ENCODE measurements around the gene LBH. TPM values are rescaled to one million over a fixed set of nuclear protein-coding genes. Genes with fewer than 3 reads are reported as not detected.

LBH gene
- total RNA-seq, 4 donors from 2014 or later = 62.3 to 509 (median 348) TPM

GRCh38 chr2:30269771-30270145 is 38.4 kb downstream of the LBH start:
- H3K27me3 ChIP-seq = no peaks in the 10 kb centered on the region
- TF ChIP-seq POLR2A (IDR thresholded peaks at IDR 0.05) (no peak), EP300 (IDR thresholded peaks at IDR 0.05) (no peak), POLR2AphosphoS5 (IDR thresholded peaks at IDR 0.05) (no peak)
- H3K4me1 ChIP-seq = peaks cover 0 to 27% (median 14%) of the 10 kb centered on the region in 3 donors
- WGBS, 2 donors (ENCODE audit: low coverage in 1 of 2) = 58 to 80% methylated on average over 2 to 5 of the region's 5 CpGs
- H3K9me3 ChIP-seq = no peaks in the 10 kb centered on the region
- no peaks in the 10 kb centered on the region for H3K36me3 ChIP-seq
- ATAC-seq = no peak
- H3K4me3 ChIP-seq = no peak overlapping the region
- H3K27ac ChIP-seq = no peak overlapping the region

GRCh38 chr2:30270166-30270565 is 38.8 kb downstream of the LBH start:
- WGBS, 2 donors (ENCODE audit: low coverage in 1 of 2) = 83 to 100% methylated on average over 1 to 2 of the region's 3 CpGs

GRCh38 chr2:30271301-30271700 is 40.0 kb downstream of the LBH start:
- no peak overlapping the region for H3K27ac ChIP-seq
- 78 to 98% methylated on average over 3 to 5 of the region's 5 CpGs for WGBS, 2 donors (ENCODE audit: low coverage in 1 of 2)
- no peaks in the 10 kb centered on the region for H3K36me3 ChIP-seq
- no peaks in the 10 kb centered on the region for H3K27me3 ChIP-seq
- H3K4me1 ChIP-seq = peaks cover 0 to 22% (median 15%) of the 10 kb centered on the region in 3 donors
- no peak for ATAC-seq
- TF ChIP-seq POLR2A (IDR thresholded peaks at IDR 0.05) (no peak), POLR2AphosphoS5 (IDR thresholded peaks at IDR 0.05) (no peak), EP300 (IDR thresholded peaks at IDR 0.05) (no peak), CTCF (IDR thresholded peaks at IDR 0.05) (no peak)
- no peak overlapping the region for H3K4me3 ChIP-seq
- H3K9me3 ChIP-seq = no peaks in the 10 kb centered on the region

More at GRCh38 chr2:30270166-30270565, 38.8 kb downstream of the LBH start:
- Histone ChIP-seq H3K27me3 (no peaks in the 10 kb centered on the region), H3K9me3 (no peaks in the 10 kb centered on the region), H3K4me1 (peaks cover 0 to 31% (median 15%) of the 10 kb centered on the region in 3 donors), H3K4me3 (no peak overlapping the region), H3K36me3 (no peaks in the 10 kb centered on the region), H3K27ac (no peak overlapping the region)
- TF ChIP-seq POLR2A (IDR thresholded peaks at IDR 0.05) (no peak), POLR2AphosphoS5 (IDR thresholded peaks at IDR 0.05) (no peak), CTCF (IDR thresholded peaks at IDR 0.05) (no peak)
- ATAC-seq = no peak

- Histone ChIP-seq H3K36me3 (no peaks in the 10 kb centered on the region), H3K27me3 (no peaks in the 10 kb centered on the region), H3K27ac (no peak overlapping the region), H3K9me3 (no peaks in the 10 kb centered on the region), H3K4me3 (no peak overlapping the region), H3K4me1 (peaks cover 0 to 18% (median 15%) of the 10 kb centered on the region in 3 donors)
- TF ChIP-seq EP300 (IDR thresholded peaks at IDR 0.05) (no peak), POLR2A (IDR thresholded peaks at IDR 0.05) (no peak), CTCF (IDR thresholded peaks at IDR 0.05) (no peak), POLR2AphosphoS5 (IDR thresholded peaks at IDR 0.05) (no peak)
- ATAC-seq = no peak
- 76 to 89% methylated on average over 2 to 3 of the region's 8 CpGs for WGBS, 2 donors (ENCODE audit: low coverage in 1 of 2)
Measured at GRCh38 chr2:30272286-30272685, 41.0 kb downstream of the LBH start.

GRCh38 chr2:30272761-30273573 is 41.6 kb downstream of the LBH start:
- TF ChIP-seq POLR2AphosphoS5 (IDR thresholded peaks at IDR 0.05) (peak; percentile 35), POLR2A (IDR thresholded peaks at IDR 0.05) (no peak)
- 39 to 40% methylated on average over 2 to 4 of the region's 5 CpGs for WGBS, 2 donors (ENCODE audit: low coverage in 1 of 2)
- H3K4me3 ChIP-seq = no peak overlapping the region
- no peak overlapping the region for H3K27ac ChIP-seq
- peaks cover 0 to 18% (median 15%) of the 10 kb centered on the region in 3 donors for H3K4me1 ChIP-seq
- no peaks in the 10 kb centered on the region for H3K9me3 ChIP-seq
- no peak for ATAC-seq
- H3K36me3 ChIP-seq = no peaks in the 10 kb centered on the region
- no peaks in the 10 kb centered on the region for H3K27me3 ChIP-seq

- 80 to 100% methylated on average over 1 of the region's 3 CpGs for WGBS, 2 donors (ENCODE audit: low coverage in 1 of 2)
- peaks cover 0 to 18% (median 15%) of the 10 kb centered on the region in 3 donors for H3K4me1 ChIP-seq
- TF ChIP-seq POLR2AphosphoS5 (IDR thresholded peaks at IDR 0.05) (no peak), CTCF (IDR thresholded peaks at IDR 0.05) (no peak), POLR2A (IDR thresholded peaks at IDR 0.05) (no peak), EP300 (IDR thresholded peaks at IDR 0.05) (no peak)
- no peak overlapping the region for H3K4me3 ChIP-seq
- H3K36me3 ChIP-seq = no peaks in the 10 kb centered on the region
- H3K9me3 ChIP-seq = no peaks in the 10 kb centered on the region
- H3K27me3 ChIP-seq = no peaks in the 10 kb centered on the region
- no peak overlapping the region for H3K27ac ChIP-seq
- ATAC-seq = no peak
Measured at GRCh38 chr2:30273574-30273929, 42.2 kb downstream of the LBH start.

Measured in gastroesophageal sphincter (tissue), 4 donors.